Jurkat, Clone E6-1 (cell line): Measurements from ENCODE around the gene ST6GAL1.
"Not testable (repeated sequence)": the region's sequence is repeated elsewhere in the genome, so short reads cannot be mapped to it uniquely, and the experiment has no call there.

Experiments used
- DNase-seq: peaks from one replicate; pipeline ENCODE4 v3.0.0-alpha.2; 2011; ENCODE audit warnings: low read depth, low spot score
- H3K4me3 ChIP-seq: 2 replicates; pipeline ENCODE4 v1.5.1; 2011; ENCODE audit warnings: mild to moderate bottlenecking, low read length, control low read depth, moderate library complexity

The ST6GAL1 gene

DNA sequence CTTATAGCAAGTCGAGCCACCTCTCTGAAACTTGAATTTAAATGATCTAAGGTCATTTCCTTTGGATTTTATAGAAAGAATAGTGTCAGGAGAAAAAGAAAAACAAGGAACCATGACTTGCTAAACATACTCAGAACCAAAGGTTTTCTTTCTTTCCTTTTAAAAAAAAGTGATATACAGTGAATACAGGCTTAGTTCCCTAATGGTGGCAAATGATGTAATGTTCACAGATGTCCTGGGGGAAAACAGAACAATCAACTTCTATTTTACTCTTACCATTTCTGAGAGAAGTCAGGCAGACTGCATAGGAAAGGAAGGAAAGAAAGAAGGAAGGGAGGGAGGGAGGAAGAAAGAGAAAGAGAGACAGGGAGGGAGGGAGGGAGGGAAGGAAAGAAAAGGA, 56.5 kb downstream of the ST6GAL1 start:
- DNase-seq, result no peak
- H3K4me3 ChIP-seq, result no peak overlapping the region

DNA sequence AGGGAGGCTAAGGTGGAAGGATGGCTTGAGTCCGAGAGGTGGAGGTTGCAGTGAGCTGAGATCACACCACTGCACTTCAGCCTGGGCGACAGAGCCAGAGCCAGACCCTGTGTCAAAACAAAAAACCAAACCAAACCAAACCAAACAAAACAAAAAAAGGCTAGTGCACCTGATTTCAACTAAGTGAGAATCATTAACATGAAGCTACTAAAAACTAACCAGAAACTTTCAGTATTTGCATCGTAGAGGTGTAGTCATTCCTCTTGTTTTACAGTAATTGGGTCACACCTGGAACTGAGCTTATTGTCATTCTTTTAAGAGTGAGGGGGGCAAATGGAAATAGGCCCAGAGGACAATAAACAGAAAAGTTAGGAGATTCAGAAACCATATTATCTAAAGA, 58.5 kb downstream of the ST6GAL1 start:
- no peak overlapping the region for H3K4me3 ChIP-seq
- DNase-seq, result no peak

DNA sequence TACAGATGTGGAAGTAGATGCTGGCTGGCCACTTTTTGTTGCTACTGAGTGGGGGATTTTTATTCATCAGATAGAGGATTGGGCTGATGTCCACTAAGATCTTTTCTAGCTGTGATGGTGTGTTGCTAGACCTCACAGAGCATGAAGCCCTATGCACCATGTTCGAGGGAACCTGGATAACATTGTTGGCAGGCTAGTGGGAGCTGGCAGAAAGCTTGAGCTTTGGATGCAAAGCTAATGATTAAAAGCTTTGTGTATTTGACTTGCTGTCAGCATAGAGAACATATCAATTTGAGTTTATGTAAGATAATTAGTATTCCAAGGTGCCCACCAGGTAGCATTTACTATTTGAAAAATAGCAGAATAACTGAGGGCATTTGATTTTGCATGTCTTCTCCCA, 59.1 kb downstream of the ST6GAL1 start:
- no peak overlapping the region for H3K4me3 ChIP-seq
- DNase-seq, result no peak

DNA sequence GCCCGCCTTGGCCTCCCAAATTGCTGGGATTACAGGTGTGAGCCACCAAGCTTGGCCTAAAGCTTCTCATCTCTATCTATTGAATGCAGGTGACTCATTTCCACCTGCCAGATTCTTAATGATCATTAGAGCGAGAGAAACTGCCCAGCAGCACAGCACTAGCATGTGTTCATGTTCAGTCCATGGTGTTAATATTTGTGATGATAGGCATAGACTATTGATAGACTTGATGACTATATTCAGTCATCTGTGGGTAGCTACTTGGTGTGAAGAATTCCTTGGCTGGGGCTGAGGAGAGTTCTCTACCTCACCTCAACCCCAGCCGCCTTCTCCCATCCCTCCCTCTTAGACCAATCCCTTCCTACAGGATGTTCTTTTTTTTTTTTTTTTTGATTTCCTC, 60.0 kb downstream of the ST6GAL1 start:
- DNase-seq, result no peak
- no peak overlapping the region for H3K4me3 ChIP-seq

DNA sequence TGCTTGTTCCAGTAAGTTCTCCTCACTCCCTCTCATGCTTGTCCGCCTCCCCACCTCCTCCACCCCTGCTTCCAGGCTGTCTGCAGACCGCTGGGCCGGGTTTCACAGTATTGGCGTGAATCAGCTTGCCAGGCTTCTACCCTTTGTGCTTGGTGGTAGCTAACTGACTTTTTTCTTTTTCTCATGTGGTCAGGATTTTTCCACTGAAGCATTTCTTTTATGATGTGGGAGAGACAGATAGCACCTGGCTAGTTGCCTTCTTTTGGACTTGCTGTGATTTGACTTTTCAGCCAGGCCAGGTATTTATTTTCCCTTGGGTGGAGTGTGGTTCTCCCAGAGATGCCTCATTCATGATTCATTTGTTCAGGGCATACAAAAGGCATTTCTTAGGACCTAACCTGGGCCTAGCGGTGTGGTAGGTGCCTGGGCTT, 60.6 kb downstream of the ST6GAL1 start:
- no peak for DNase-seq
- no peak overlapping the region for H3K4me3 ChIP-seq

DNA sequence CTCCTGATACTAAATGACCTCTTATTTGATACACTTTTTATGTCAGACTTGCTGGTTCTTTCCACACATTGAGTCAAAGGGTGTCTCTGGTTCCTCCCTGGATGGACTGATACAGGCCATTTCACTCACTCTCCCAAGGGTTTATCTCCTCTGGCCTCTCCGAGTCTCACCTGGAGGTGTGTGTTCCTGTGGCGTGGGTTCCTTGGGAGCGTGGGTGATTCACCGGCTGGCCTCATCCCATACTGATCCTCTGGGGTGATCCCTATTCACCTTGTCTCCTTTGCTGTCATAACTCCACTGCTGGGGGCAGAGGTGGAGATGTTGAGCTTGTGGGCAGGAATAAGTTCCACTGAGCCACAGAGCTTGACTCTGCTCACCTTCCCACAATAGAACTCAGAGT, 61.1 kb downstream of the ST6GAL1 start:
- DNase-seq, result no peak
- H3K4me3 ChIP-seq, result no peak overlapping the region

DNA sequence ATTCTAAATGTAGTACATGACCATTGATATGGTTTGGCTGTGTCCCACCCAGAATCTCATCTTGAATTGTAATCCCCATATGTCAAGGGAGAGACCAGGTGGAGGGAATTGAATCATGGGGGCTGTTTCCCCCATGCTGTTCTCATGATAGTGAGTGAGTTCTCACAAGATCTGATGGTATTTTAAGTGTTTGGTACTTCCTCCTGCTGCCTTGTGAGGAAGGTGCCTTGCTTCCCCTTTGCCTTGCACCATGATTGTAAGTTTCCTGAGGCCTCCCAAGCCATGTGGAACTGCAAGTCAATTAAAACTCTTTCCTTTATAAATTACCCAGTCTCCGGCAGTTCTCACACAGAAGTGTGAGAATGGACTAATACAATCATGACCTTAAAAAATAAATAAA, 61.8 kb downstream of the ST6GAL1 start:
- not testable (repeated sequence) for H3K4me3 ChIP-seq, DNase-seq

DNA sequence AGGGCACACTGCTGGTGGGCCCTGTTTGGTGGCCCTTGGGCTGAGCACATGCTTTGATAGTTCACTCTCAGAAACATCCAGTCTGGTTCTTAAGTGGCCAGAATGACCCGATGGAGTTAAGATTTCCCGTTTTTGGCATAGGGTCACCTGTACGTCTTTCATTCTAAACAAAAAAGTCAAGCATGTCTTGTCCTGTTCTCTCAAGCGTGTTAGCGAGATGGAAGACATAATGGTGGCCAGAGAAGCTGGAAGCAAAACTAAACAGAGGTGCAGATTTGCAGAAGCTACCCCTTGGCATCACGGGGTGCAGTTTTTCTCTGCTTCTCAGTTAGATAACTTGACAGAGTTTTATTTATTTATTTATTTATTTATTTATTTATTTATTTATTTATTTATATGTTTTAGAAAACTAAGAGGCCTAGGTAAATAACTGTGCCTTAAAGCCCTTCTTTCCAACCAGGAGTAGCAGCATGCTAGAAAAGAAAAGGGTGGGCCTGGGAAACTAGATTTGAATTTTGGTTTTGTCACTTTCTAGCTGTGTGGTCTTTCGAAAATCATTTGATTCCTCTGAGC, 63.0 kb downstream of the ST6GAL1 start:
- DNase-seq, result no peak
- H3K4me3 ChIP-seq, result no peak overlapping the region

DNA sequence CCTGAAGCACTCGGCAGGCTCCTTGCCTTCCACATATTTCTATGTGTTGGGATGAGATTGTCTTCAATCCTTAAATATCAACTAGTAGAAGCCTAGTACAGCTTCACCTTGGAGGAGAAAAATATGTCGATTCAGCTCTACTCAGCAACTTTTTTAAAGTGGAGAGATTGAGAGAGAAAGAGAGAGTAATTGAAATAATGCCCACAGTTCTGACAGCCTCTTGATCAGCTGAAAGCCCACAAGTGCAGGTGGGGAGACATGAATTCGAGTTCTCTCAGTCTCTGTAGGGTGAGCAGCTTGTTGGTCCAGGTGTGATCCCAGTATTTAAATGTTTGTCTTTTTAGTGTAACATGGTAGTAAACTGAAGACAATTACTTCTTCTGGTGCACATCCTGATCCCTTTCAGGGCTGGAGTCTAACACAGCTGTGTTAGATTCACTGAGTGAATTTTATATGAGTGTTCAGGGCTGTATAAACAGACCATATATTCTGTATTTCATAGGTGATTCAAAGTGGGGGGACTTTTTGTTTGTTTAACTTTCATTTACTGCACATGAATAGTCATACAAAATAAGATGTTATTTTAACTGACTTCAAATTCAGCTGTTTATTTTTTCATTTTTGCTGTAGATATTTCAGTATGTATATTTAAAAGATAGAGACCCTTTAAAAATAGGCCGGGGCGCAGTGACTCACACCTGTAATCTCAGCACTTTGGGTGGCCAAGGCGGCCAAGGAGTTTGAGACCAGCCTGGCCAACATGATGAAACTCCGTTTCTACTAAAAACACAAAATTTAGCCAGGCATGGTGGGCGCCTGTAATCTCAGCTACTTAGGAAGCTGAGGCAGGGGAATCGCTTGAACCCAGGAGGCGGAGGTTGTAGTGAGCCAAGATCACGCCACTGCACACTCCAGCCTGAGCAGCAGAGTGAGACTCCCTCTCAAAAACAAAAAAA, 64.0 kb downstream of the ST6GAL1 start:
- no peak overlapping the region for H3K4me3 ChIP-seq
- DNase-seq, result no peak

DNA sequence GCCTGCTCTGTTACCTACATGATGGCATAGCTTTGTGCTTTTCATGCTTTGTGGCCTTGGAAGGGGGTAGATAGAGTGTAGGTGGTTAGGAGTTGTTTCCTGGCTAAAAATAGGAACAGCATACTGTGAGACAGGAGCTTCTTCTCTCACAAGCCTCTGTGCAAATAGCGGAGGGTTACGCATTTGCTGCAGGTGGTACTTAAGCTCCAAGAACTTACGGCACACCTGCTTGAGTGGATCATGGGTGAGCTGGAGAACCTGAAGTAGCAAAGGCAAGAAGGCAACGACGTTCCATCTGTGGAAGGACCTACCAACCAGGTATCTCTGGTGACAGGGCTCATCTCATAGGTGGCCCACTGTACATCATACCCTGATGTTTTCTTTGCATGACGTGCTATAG, 66.0 kb downstream of the ST6GAL1 start:
- H3K4me3 ChIP-seq, result no peak overlapping the region
- DNase-seq, result no peak

DNA sequence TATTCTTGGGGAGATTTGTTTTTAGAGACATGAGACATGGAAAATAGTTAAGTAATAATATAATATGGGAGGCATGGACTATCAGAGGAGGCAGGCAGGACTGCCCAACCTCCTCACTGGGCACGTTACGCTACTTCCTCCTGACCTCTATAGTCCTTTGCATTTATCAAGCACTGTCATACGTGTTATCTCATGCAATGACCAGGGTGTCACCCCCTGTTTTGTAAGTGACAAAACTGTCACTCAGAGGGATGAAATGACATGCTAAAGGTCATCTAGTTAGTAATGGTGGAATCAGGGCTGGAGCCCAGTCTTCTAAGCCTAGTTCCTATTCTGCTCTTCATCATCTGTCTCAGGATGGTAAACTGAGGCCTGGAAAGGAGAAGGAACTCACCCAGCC, 66.7 kb downstream of the ST6GAL1 start:
- DNase-seq, result no peak
- H3K4me3 ChIP-seq, result no peak overlapping the region

DNA sequence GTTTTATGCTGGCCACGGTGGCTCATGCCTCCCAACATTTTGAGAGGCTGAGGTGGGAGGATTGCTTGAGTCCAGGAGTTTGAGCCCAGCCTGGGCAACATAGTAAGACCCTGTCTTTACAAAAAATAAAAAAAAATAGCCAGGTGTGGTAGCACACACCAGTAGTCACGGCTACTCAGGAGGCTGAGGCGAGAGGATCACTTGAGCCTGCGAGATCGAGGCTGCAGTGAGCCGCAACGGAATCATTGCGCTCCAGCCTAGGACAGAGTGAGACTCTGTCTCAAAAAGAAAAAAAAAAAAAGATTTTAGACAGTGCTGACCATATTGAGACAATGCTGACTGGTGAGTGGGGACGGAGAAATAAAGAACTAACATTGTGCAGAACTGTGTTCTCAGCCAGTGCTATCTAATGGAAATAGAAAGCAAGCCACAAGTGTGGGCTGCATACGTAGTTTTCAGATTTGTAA, 67.2 kb downstream of the ST6GAL1 start:
- DNase-seq, result no peak
- no peak overlapping the region for H3K4me3 ChIP-seq

DNA sequence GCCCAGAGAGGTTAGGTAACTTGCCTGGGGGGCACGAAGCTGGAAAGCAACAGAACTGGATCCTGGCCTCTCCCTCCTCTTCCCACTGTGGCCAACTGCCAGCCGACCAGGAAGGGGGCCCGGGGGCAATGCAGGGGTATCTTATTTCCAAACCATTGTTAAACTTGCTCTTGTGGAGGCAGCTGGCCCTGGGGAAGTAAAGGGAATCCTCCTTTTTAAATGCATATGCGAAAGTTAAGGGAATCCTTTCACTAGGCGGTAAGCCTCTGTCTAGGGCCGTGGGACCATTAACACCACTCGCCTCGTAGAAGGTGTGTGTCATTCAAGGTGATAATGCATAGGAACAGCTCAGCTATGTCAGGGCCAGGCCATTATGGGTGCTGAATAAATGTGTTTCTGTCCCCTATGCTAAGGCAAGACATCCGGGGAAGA, 68.6 kb downstream of the ST6GAL1 start:
- no peak for DNase-seq
- H3K4me3 ChIP-seq, result no peak overlapping the region

DNA sequence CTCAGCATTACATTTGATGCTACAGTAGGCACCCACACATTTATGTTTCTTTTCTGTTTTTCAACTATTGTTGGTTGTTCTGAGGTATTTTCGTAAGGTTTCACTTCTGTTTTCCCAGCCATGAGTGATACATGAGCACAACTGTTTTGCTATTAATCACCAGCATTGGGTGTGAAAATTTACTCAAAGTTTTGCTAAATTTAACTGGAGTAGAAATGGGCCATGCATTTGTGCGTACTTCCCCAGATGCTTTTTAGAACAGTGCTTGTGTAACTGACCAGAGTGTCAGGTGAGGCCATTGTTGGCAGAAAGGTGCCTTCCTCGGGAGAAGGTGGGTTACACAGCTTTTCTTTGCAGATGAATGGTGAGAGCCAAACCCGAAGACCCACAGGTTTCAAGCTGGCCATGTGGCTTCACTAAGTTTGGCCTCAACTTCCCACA, 70.4 kb downstream of the ST6GAL1 start:
- no peak overlapping the region for H3K4me3 ChIP-seq
- no peak for DNase-seq

DNA sequence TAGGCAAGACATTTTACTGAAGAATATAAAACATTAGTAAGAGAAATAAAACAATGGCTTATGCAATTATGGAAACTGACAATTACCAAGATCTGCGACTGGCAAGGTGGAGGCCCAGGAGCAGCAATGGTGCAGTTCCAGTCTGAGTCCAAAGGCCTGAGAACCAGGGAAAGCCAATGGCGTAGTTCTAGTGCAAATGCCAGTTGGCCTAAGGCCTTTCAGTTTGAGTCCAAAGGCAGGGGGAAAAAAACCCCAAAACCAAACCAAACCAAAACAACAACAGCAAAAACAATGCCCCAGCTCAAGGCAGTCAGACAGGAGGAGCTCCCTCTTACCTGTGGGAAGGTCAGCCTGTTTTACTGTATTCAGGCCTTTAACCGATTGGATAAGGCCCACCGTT, 72.6 kb downstream of the ST6GAL1 start:
- no peak overlapping the region for H3K4me3 ChIP-seq
- DNase-seq, result no peak

DNA sequence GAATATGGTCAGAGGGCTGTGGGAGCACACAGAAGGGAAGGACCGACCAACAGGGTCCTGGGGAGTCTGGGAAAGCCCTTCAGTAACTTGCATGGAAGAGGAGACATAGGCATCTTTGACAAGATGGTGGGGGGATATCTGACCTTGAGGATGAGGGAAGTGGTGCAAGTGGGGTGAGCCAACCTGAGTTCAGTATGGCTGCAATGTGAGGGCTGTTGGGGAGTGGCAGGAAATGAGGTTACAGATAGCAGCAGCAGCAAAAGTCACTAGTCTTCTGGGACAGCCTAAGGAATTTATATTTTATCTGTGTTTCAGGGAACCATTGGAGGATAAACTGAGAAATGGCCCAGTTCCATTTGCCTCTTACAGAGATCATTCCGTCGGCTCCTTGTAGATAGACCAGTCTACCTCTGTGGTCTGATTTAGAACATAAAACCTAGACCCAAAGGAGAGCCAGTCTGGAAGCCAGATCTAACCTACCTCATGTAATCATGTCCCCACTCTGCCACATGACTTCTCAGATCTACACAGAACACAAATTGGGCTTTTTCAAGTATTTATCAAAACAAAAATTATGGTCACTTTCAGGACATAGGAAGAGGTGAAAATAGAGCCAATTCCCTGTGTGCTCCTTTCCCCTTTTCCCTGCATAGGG, 75.6 kb downstream of the ST6GAL1 start:
- H3K4me3 ChIP-seq, result no peak overlapping the region
- peak; percentile 57 for DNase-seq

DNA sequence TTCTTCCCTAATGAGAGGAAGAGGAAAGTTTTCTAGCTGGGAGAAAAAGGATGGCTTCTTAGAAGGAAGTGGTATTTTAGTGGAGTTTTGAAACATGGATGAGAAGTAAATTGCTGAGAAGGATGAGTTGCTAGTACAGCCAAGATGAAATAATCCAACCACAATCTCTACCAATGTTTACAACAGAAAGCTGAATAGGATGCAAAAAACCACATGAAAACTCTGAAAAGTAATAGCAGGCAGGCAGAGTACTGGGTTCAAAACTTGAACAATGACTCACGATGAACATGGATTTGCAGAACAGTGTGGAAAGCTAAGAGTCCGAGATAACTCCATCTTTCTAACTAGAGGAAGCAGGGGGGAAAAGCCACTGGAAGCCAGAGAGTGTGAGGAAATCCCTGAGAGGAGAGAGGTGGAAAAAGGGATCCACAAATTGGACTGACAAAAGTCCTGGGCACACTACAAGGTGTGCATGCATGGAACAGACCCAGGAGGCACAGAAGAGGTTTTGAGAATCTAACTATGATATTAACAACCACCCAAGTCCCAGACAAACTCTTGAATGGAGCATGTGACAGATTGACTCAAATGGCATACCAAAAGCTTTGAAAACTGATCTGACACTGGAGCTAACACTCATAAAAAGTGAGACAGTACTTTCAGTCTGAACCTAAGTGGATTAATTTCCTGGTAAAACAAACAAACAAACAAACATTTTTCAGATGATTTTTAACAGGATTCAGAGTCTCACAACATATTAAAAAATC, 76.7 kb downstream of the ST6GAL1 start:
- DNase-seq, result peak; percentile 63

DNA sequence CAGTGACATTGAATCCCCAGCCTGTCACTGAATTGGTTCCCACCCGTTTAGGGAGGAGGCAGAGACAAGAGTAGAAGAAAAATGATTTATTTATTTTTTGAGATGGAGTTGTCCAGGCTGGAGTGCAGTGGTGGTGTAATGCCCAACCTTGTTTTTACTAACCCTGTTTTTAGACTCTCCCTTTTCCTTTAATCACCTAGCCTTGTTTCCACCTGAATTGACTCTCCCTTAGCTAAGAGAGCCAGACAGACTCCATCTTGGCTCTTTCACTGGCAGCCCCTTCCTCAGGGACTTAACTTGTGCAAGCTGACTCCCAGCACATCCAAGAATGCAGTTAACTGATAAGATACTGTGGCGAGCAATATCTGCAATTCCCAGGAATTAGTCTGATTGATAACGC, 80.1 kb downstream of the ST6GAL1 start:
- not testable (repeated sequence) for DNase-seq, H3K4me3 ChIP-seq

More for the DNA sequence above, 76.7 kb downstream of the ST6GAL1 start:
- H3K4me3 ChIP-seq, result no peak overlapping the region

DNA sequence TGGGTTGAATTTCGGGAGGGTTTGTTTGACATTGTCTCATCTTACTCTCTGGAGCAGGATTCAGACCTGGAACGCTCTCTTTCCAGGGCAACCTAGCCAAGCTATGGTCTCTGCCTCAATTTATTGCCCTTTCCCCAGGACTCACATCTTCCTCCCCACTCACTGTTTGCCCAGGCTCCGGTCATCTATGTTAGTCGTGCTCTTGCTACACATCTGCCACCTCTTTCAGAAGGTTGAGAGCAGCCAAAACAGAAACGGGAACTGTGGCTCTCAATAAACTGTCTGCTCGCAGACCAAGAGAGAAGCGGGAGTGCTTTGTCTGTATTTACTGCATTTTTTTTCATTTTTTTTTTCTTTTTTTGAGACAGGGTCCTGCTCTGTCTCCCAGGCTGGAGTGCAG, 81.6 kb downstream of the ST6GAL1 start:
- H3K4me3 ChIP-seq, result no peak overlapping the region
- no peak for DNase-seq
